Keratinocyte (primary cell): ENCODE data around the gene PPP1R14D. TPM values are rescaled to one million over a fixed set of nuclear protein-coding genes. Genes with fewer than 3 reads are reported as not detected.

Experiments used
- DNase-seq: peaks from one replicate; pipeline ENCODE4 v3.0.0-alpha.2; 2011; ENCODE audit warnings: low read depth, missing footprints, low spot score
- FAIRE-seq: peaks from 2 replicates; lab custom pipeline; 2011; peaks lifted over from hg19 to GRCh38; lab: Jason Lieb, UNC
- H2AFZ ChIP-seq: 2 replicates; pipeline ENCODE4 v1.6.0; 2012; ENCODE audit warnings: low read length, control low read depth, inconsistent platforms; ENCODE audit not compliant: control insufficient read depth
- H3K27ac ChIP-seq: 2 replicates; pipeline ENCODE4 v1.5.1; 2011; ENCODE audit warnings: low read length; ENCODE audit not compliant: control insufficient read depth, insufficient read depth
- H3K27me3 ChIP-seq: 3 replicates; pipeline ENCODE4 v1.6.0; 2011; ENCODE audit warnings: low read length; ENCODE audit not compliant: control insufficient read depth, insufficient read depth; ENCODE audit errors: extremely low read depth
- H3K36me3 ChIP-seq, 2 experiments: 2 replicates in 1 of 2; 3 replicates in 1 of 2; pipeline ENCODE4 v1.5.1; 2011; ENCODE audit warnings: low read length in 2 of 2, mild to moderate bottlenecking in 1 of 2; ENCODE audit not compliant: control insufficient read depth in 2 of 2, insufficient read depth in 2 of 2; ENCODE audit errors: extremely low read depth in 1 of 2
- H3K4me1 ChIP-seq: 3 replicates; pipeline ENCODE4 v1.5.1; 2011; ENCODE audit warnings: low read length; ENCODE audit not compliant: control insufficient read depth, insufficient read depth; ENCODE audit errors: extremely low read depth
- H3K4me2 ChIP-seq: 3 replicates; pipeline ENCODE4 v1.6.0; 2011; ENCODE audit warnings: low read depth, low read length; ENCODE audit not compliant: control insufficient read depth, insufficient read depth; ENCODE audit errors: extremely low read depth
- H3K4me3 ChIP-seq, 3 experiments: fragments of 200-600 bp in 1 of 3; sonication (generic) in 1 of 3; 2 replicates in 2 of 3; 3 replicates in 1 of 3; pipeline ENCODE4 v1.5.1; 2011 to 2016; ENCODE audit warnings: low read length in 3 of 3, mild to moderate bottlenecking in 3 of 3, control low read depth in 2 of 3, inconsistent platforms in 1 of 3, low read depth in 1 of 3, mixed read lengths in 1 of 3, mixed run types in 1 of 3, moderate library complexity in 1 of 3; ENCODE audit not compliant: control insufficient read depth in 2 of 3, insufficient read depth in 2 of 3; ENCODE audit errors: extremely low read depth in 1 of 3
- H3K79me2 ChIP-seq: 2 replicates; pipeline ENCODE4 v1.6.0; 2012; ENCODE audit warnings: low read length; ENCODE audit not compliant: control insufficient read depth, insufficient read depth
- H3K9ac ChIP-seq: 3 replicates; pipeline ENCODE4 v1.6.0; 2011; ENCODE audit warnings: low read length; ENCODE audit not compliant: control insufficient read depth, insufficient read depth; ENCODE audit errors: extremely low read depth
- H3K9me1 ChIP-seq: 3 replicates; pipeline ENCODE4 v1.6.0; 2011; ENCODE audit warnings: low read length; ENCODE audit not compliant: control insufficient read depth, insufficient read depth; ENCODE audit errors: extremely low read depth
- H3K9me3 ChIP-seq: 2 replicates; pipeline ENCODE4 v1.5.1; 2012; ENCODE audit warnings: low read depth, low read length; ENCODE audit not compliant: control insufficient read depth
- H4K20me1 ChIP-seq: 3 replicates; pipeline ENCODE4 v1.6.0; 2011; ENCODE audit warnings: low read length; ENCODE audit not compliant: control insufficient read depth, insufficient read depth; ENCODE audit errors: extremely low read depth
- CTCF ChIP-seq, 3 experiments: IDR thresholded peaks in 1 of 3; conservative IDR thresholded peaks in 1 of 3; optimal IDR thresholded peaks in 1 of 3; 2 replicates in 2 of 3; 3 replicates in 1 of 3; pipeline versions ENCODE3 to v1.5.1; 2011; ENCODE audit warnings: low read length in 3 of 3, mild to moderate bottlenecking in 3 of 3, moderate library complexity in 2 of 3, control low read depth in 1 of 3, inconsistent platforms in 1 of 3; ENCODE audit not compliant: insufficient read depth in 2 of 3; ENCODE audit errors: extremely low read depth in 1 of 3
- EZH2 ChIP-seq: IDR thresholded peaks from one replicate; pipeline ENCODE4 v1.6.1; 2012; ENCODE audit warnings: inconsistent platforms, mild to moderate bottlenecking, low read length, moderate library complexity
- dilution Hi-C: fragments of 300-500 bp; cut with MboI; formaldehyde crosslinking; loops from one replicate; pipeline ENCODE4 v1.7.0; 2020; ENCODE audit warnings: low sequenced_read_pairs; ENCODE audit not compliant: extremely low pct_ligation_motif_present
- polyA minus RNA-seq, 3 experiments: library from RNA; depleted of rRNA, polyadenylated mRNA; stranded (reverse); fragments of >200 nt; gene quantifications; 1 replicate in 1 of 3; 2 replicates in 1 of 3; 3 replicates in 1 of 3; pipeline ENCODE4 v1.2.3, GENCODE V29; 2011
- polyA plus RNA-seq, 5 experiments: library from polyadenylated mRNA; depleted of rRNA in 3 of 5; stranded (reverse) in 3 of 5; stranded (forward) in 1 of 5; unstranded in 1 of 5; fragments of >200 nt; gene quantifications; 1 replicate in 1 of 5; 2 replicates in 3 of 5; 3 replicates in 1 of 5; pipeline versions ENCODE4 v1.2.1 to v1.2.3, GENCODE V29; 2011 to 2012; ENCODE audit warnings: missing spikeins in 2 of 5, low read depth in 1 of 5, low replicate concordance in 1 of 5

The PPP1R14D gene
- polyA plus RNA-seq = not detected in 3 replicates
- not detected for polyA plus RNA-seq (2011; ENCODE audit: low read depth)
- not detected in 2 replicates for polyA plus RNA-seq (2011; cell fraction: cytosol; rRNA removed)
- polyA plus RNA-seq (2011; cell fraction: nucleus; rRNA removed) = not detected in 2 replicates
- polyA plus RNA-seq (2012; ENCODE audit: low replicate concordance) = not detected in 2 replicates
- not detected in 3 replicates for polyA minus RNA-seq
- polyA minus RNA-seq (2011; cell fraction: cytosol; rRNA and poly(A)+ RNA removed) = not detected
- not detected in 2 replicates for polyA minus RNA-seq (2011; cell fraction: nucleus; rRNA and poly(A)+ RNA removed)

GRCh38 chr15:40828447-40829036 lies at the start of gene PPP1R14D:
Gene PPP1R14D (minus strand): TSS chr15:40828708. CDS start chr15:40828641, 67 bp downstream.
- H3K9me1 ChIP-seq = no peaks in the 10 kb centered on the region
- no peaks in the 10 kb centered on the region for H3K36me3 ChIP-seq
- no peak within 1 kb of the TSS for H2AFZ ChIP-seq
- dilution Hi-C loops = no loop called here
- H3K9ac ChIP-seq = no peak within 1 kb of the TSS
- no peaks in the 10 kb centered on the region for H3K9me3 ChIP-seq
- TF ChIP-seq EZH2 (no peak), CTCF (optimal IDR thresholded peaks at IDR 0.05 in 1 of 3, IDR thresholded peaks at IDR 0.05 in 1 of 3, conservative IDR thresholded peaks at IDR 0.05 in 1 of 3; ENCODE audit: extremely low read depth in 1 of 3, insufficient read depth in 2 of 3, low read length in 3 of 3) (no peak)
- DNase-seq (no peak), FAIRE-seq (no peak)
- H3K27me3 ChIP-seq = no peaks in the 10 kb centered on the region
- H3K4me2 ChIP-seq = no peak within 1 kb of the TSS
- peaks cover 5% of the 10 kb centered on the region for H3K4me1 ChIP-seq
- H3K79me2 ChIP-seq = no peaks in the 10 kb centered on the region
- no peaks in the 10 kb centered on the region for H4K20me1 ChIP-seq
- no peak within 1 kb of the TSS for H3K27ac ChIP-seq
- H3K4me3 ChIP-seq = no peak within 1 kb of the TSS

GRCh38 chr15:40877694-40878093 lies 49.2 kb upstream of the PPP1R14D start:
- Histone ChIP-seq H3K36me3 (no peaks in the 10 kb centered on the region), H3K4me2 (no peak overlapping the region), H3K4me3 (no peak overlapping the region), H3K9me3 (no peaks in the 10 kb centered on the region), H3K4me1 (peaks cover 45% of the 10 kb centered on the region), H4K20me1 (no peaks in the 10 kb centered on the region), H3K79me2 (no peaks in the 10 kb centered on the region), H3K27me3 (no peaks in the 10 kb centered on the region), H3K27ac (no peak overlapping the region), H3K9ac (no peak overlapping the region), H3K9me1 (no peaks in the 10 kb centered on the region), H2AFZ (no peak overlapping the region)
- dilution Hi-C loops = no loop called here
- FAIRE-seq (no peak), DNase-seq (no peak)
- TF ChIP-seq CTCF (optimal IDR thresholded peaks at IDR 0.05 in 1 of 3, IDR thresholded peaks at IDR 0.05 in 1 of 3, conservative IDR thresholded peaks at IDR 0.05 in 1 of 3; ENCODE audit: extremely low read depth in 1 of 3, insufficient read depth in 2 of 3, low read length in 3 of 3) (no peak), EZH2 (no peak)
